A673 (cell line): ENCODE measurements around the gene BLID. TPM values are rescaled to one million over a fixed set of nuclear protein-coding genes. Genes with fewer than 3 reads are reported as not detected.

Experiments used
- BruUV-seq: library from RNA; stranded (reverse); fragments of 400-500 nt; replicated peaks from 2 replicates; lab custom pipeline; 2021; lab: Mats Ljungman, UMichigan
- CTCF ChIA-PET: fragments of 300-600 bp; sonication (Branson Sonifier 250); formaldehyde crosslinking; loops from one replicate; lab custom pipeline; 2022; ENCODE audit warnings: antibody characterized with exemption; lab: Charles Lee
- POLR2A ChIA-PET: fragments of 300-600 bp; sonication (Branson Sonifier 250); formaldehyde crosslinking; loops from one replicate; lab custom pipeline; 2022; ENCODE audit warnings: antibody characterized with exemption; ENCODE audit not compliant: low non-redundant PET; lab: Charles Lee
- DNase-seq: peaks from one replicate; pipeline ENCODE4 v3.0.0-alpha.2; 2015; ENCODE audit warnings: low spot score
- H3K27ac ChIP-seq: fragments of 200-600 bp; sonication (generic); 2 replicates; pipeline ENCODE4 v1.5.1; 2016; ENCODE audit warnings: mixed run types, low read depth, mild to moderate bottlenecking, mixed read lengths, antibody characterized with exemption, low read length; ENCODE audit not compliant: poor library complexity, severe bottlenecking
- H3K27me3 ChIP-seq: fragments of 200-600 bp; sonication (generic); replicated peaks from 2 replicates; pipeline ENCODE4 v1.6.1; 2017; ENCODE audit warnings: mixed run types, low read depth, mild to moderate bottlenecking, mixed read lengths, antibody characterized with exemption, low read length; ENCODE audit not compliant: insufficient read depth, poor library complexity
- H3K36me3 ChIP-seq: fragments of 200-600 bp; sonication (generic); 2 replicates; pipeline ENCODE4 v1.6.1; 2016; ENCODE audit warnings: mixed run types, mild to moderate bottlenecking, mixed read lengths, antibody characterized with exemption, low read length; ENCODE audit not compliant: insufficient read depth, poor library complexity, severe bottlenecking
- H3K4me1 ChIP-seq: fragments of 200-600 bp; sonication (generic); 2 replicates; pipeline ENCODE4 v1.6.1; 2017; ENCODE audit warnings: mixed run types, mild to moderate bottlenecking, mixed read lengths, antibody characterized with exemption, low read length; ENCODE audit not compliant: insufficient read depth, poor library complexity, severe bottlenecking
- H3K4me3 ChIP-seq: fragments of 200-600 bp; sonication (generic); 2 replicates; pipeline ENCODE4 v1.5.1; 2016; ENCODE audit warnings: low read depth, mixed run types, mild to moderate bottlenecking, mixed read lengths, low read length; ENCODE audit not compliant: poor library complexity, severe bottlenecking
- H3K9me3 ChIP-seq: fragments of 200-600 bp; sonication (generic); 2 replicates; pipeline ENCODE4 v1.6.1; 2016; ENCODE audit warnings: mixed run types, low read depth, mild to moderate bottlenecking, mixed read lengths, antibody characterized with exemption, low read length; ENCODE audit not compliant: poor library complexity, severe bottlenecking
- CTCF ChIP-seq: fragments of 300-800, 200-600 bp; sonication (generic); conservative IDR thresholded peaks from 2 replicates; pipeline ENCODE4 v1.5.1; 2017; ENCODE audit warnings: low read depth, mild to moderate bottlenecking, antibody characterized with exemption, low read length, moderate library complexity, mixed read lengths
- EZH2 ChIP-seq: fragments of 200-600 bp; sonication (generic); IDR thresholded peaks from 2 replicates; pipeline ENCODE4 v1.6.1; 2017; ENCODE audit warnings: borderline replicate concordance, low read depth, mild to moderate bottlenecking, mixed read lengths, antibody characterized with exemption, low read length; ENCODE audit not compliant: poor library complexity, severe bottlenecking
- intact Hi-C: fragments of 100-400 bp; cut with micrococcal nuclease; formaldehyde crosslinking; loops from one replicate; pipeline ENCODE4 v1.10.0; 2022; ENCODE audit not compliant: unreplicated experiment
- total RNA-seq: library from RNA; stranded (reverse); gene quantifications from 2 replicates; pipeline ENCODE4 v1.2.3, GENCODE V29; 2021

The BLID gene
- total RNA-seq, 1 experiment from 2014 or later = 0.82 TPM

GRCh38 chr11:122071709-122072202 lies 44.3 kb downstream of the BLID start:
- TF ChIP-seq EZH2 = no peak
- TF ChIP-seq CTCF = no peak
- no TSS peak for BruUV-seq
- Histone ChIP-seq H3K27me3 (no peaks in the 10 kb centered on the region), H3K4me3 (no peak overlapping the region), H3K4me1 (peaks cover 28% of the 10 kb centered on the region), H3K9me3 (no peaks in the 10 kb centered on the region), H3K27ac (no peak overlapping the region), H3K36me3 (no peaks in the 10 kb centered on the region)
- no peak for DNase-seq
- intact Hi-C loops = no loop called here
- ChIA-PET CTCF (no interaction called here), POLR2A (no interaction called here)

GRCh38 chr11:122069707-122070360 lies 46.2 kb downstream of the BLID start:
- TF ChIP-seq EZH2 = no peak
- TF ChIP-seq CTCF = no peak
- Histone ChIP-seq H3K4me3 (peak overlapping the region; percentile 7), H3K4me1 (peaks cover 28% of the 10 kb centered on the region), H3K9me3 (no peaks in the 10 kb centered on the region), H3K36me3 (no peaks in the 10 kb centered on the region), H3K27me3 (no peaks in the 10 kb centered on the region), H3K27ac (no peak overlapping the region)
- intact Hi-C loops = no loop called here
- peak; percentile 91 for DNase-seq
- POLR2A ChIA-PET = interaction anchor here (0.6 kb wide), 1 partner anchor 453 kb away, joined by 3 read pairs; no protein-coding TSS in a partner anchor
- CTCF ChIA-PET = no interaction called here
- BruUV-seq = no TSS peak

- Histone ChIP-seq H3K4me3 (no peak overlapping the region), H3K9me3 (no peaks in the 10 kb centered on the region), H3K4me1 (peaks cover 28% of the 10 kb centered on the region), H3K27ac (peak overlapping the region; percentile 34), H3K36me3 (no peaks in the 10 kb centered on the region), H3K27me3 (no peaks in the 10 kb centered on the region)
- CTCF ChIA-PET = no interaction called here
- no TSS peak for BruUV-seq
- TF ChIP-seq EZH2 = no peak
- POLR2A ChIA-PET = no interaction called here
- intact Hi-C loops = no loop called here
- no peak for DNase-seq
Observed at GRCh38 chr11:122068837-122069236, 47.2 kb downstream of the BLID start.

- CTCF ChIA-PET = no interaction called here
Observed at GRCh38 chr11:122068141-122068540, 47.9 kb downstream of the BLID start.

More at GRCh38 chr11:122068141-122068540, 47.9 kb downstream of the BLID start:
- Histone ChIP-seq H3K9me3 (no peaks in the 10 kb centered on the region), H3K27me3 (no peaks in the 10 kb centered on the region), H3K4me1 (peaks cover 28% of the 10 kb centered on the region), H3K4me3 (no peak overlapping the region), H3K27ac (peak overlapping the region; percentile 34), H3K36me3 (no peaks in the 10 kb centered on the region)
- TF ChIP-seq CTCF (no peak), EZH2 (no peak)
- no peak for DNase-seq
- BruUV-seq = no TSS peak
- intact Hi-C loops = no loop called here
- POLR2A ChIA-PET = no interaction called here
